CD14-positive monocyte (primary cell): ENCODE measurements around the gene TSEN34. TPM values are rescaled to one million over a fixed set of nuclear protein-coding genes. Genes with fewer than 3 reads are reported as not detected.
"Not testable (repeated sequence)": the region's sequence is repeated elsewhere in the genome, so short reads cannot be mapped to it uniquely, and the experiment has no call there.

Experiments
- DNase-seq, 3 donors: peaks; one replicate each; pipeline ENCODE4 v3.0.0-alpha.2; 2011 to 2022
- H2AFZ ChIP-seq: 2 replicates; pipeline ENCODE4 v1.6.0; 2012; ENCODE audit warnings: mild to moderate bottlenecking, low read depth, low read length, inconsistent platforms; ENCODE audit not compliant: insufficient read depth, poor library complexity, severe bottlenecking
- H3K27ac ChIP-seq, 2 donors: 1 replicate in 1 of 2; 2 replicates in 1 of 2; pipeline ENCODE4 v1.5.1; 2012 to 2013; ENCODE audit warnings: low read length in 2 of 2, control low read depth in 1 of 2, inconsistent platforms in 1 of 2, low read depth in 1 of 2, mild to moderate bottlenecking in 1 of 2
- H3K27me3 ChIP-seq, 2 donors: one replicate each; pipeline versions ENCODE4 v1.6.0 to v1.6.1; 2011 to 2013; ENCODE audit warnings: low read length in 2 of 2; ENCODE audit not compliant: control insufficient read depth in 2 of 2, insufficient read depth in 2 of 2
- H3K36me3 ChIP-seq, 2 donors: replicated peaks in 1 of 2; 1 replicate in 1 of 2; 2 replicates in 1 of 2; pipeline versions ENCODE4 v1.5.1 to v1.6.1; 2012 to 2013; ENCODE audit warnings: low read length in 2 of 2, control low read depth in 1 of 2, inconsistent platforms in 1 of 2, mild to moderate bottlenecking in 1 of 2; ENCODE audit not compliant: insufficient read depth in 2 of 2, control insufficient read depth in 1 of 2
- H3K4me1 ChIP-seq, 2 donors: 1 replicate in 1 of 2; 2 replicates in 1 of 2; pipeline versions ENCODE4 v1.5.1 to v1.6.1; 2012 to 2013; ENCODE audit warnings: low read length in 2 of 2, control low read depth in 1 of 2, inconsistent platforms in 1 of 2, mild to moderate bottlenecking in 1 of 2, moderate library complexity in 1 of 2; ENCODE audit not compliant: insufficient read depth in 2 of 2, control insufficient read depth in 1 of 2
- H3K4me2 ChIP-seq: replicated peaks from 2 replicates; pipeline ENCODE3; 2012; ENCODE audit warnings: low read length, moderate library complexity, mild to moderate bottlenecking; ENCODE audit not compliant: poor library complexity, severe bottlenecking; ENCODE audit errors: extremely low read depth
- H3K4me3 ChIP-seq, 3 experiments: fragments of 200-600 bp in 1 of 3; sonication (generic) in 1 of 3; replicated peaks in 1 of 3; 1 replicate in 2 of 3; 2 replicates in 1 of 3; pipeline ENCODE4 v1.5.1; 2011 to 2013; ENCODE audit warnings: low read length in 3 of 3, mild to moderate bottlenecking in 3 of 3, control low read depth in 2 of 3, low read depth in 2 of 3, inconsistent platforms in 1 of 3, moderate library complexity in 1 of 3
- H3K79me2 ChIP-seq: 2 replicates; pipeline ENCODE4 v1.6.0; 2012; ENCODE audit warnings: mild to moderate bottlenecking, control low read depth, inconsistent platforms, low read length, moderate library complexity; ENCODE audit not compliant: insufficient read depth
- H3K9ac ChIP-seq: 2 replicates; pipeline ENCODE4 v1.6.0; 2017; ENCODE audit warnings: low read length, mild to moderate bottlenecking; ENCODE audit not compliant: insufficient read depth, poor library complexity, severe bottlenecking
- H3K9me3 ChIP-seq, 2 donors: replicated peaks in 1 of 2; 1 replicate in 1 of 2; 2 replicates in 1 of 2; pipeline versions ENCODE4 v1.5.1 to v1.6.1; 2012 to 2013; ENCODE audit warnings: low read length in 2 of 2, control low read depth in 1 of 2; ENCODE audit not compliant: control insufficient read depth in 1 of 2, insufficient read depth in 1 of 2
- H4K20me1 ChIP-seq: 2 replicates; pipeline ENCODE4 v1.6.0; 2012; ENCODE audit warnings: mild to moderate bottlenecking, low read length, control low read depth, moderate library complexity; ENCODE audit not compliant: insufficient read depth
- H3K27ac Mint-ChIP-seq, 7 donors: one replicate each; pipeline ENCODE4 v1.8.0; 2020; ENCODE audit warnings: mild to moderate bottlenecking in 7 of 7, mixed read lengths in 7 of 7, moderate library complexity in 6 of 7, inconsistent platforms in 2 of 7
- H3K27me3 Mint-ChIP-seq, 3 donors: one replicate each; pipeline ENCODE4 v1.8.0; 2021 to 2022; ENCODE audit warnings: low read depth in 3 of 3, mild to moderate bottlenecking in 3 of 3, mixed read lengths in 3 of 3, moderate library complexity in 3 of 3, inconsistent platforms in 1 of 3
- H3K36me3 Mint-ChIP-seq, 2 donors: one replicate each; pipeline ENCODE4 v1.8.0; 2020; ENCODE audit warnings: mixed read lengths in 2 of 2, inconsistent platforms in 1 of 2, mild to moderate bottlenecking in 1 of 2
- H3K4me1 Mint-ChIP-seq: one replicate; pipeline ENCODE4 v1.8.0; 2020; ENCODE audit warnings: mild to moderate bottlenecking, mixed read lengths
- H3K4me3 Mint-ChIP-seq, 2 donors: one replicate each; pipeline ENCODE4 v1.8.0; 2020; ENCODE audit warnings: mild to moderate bottlenecking in 2 of 2, mixed read lengths in 2 of 2, moderate library complexity in 1 of 2
- H3K9me3 Mint-ChIP-seq, 7 donors: one replicate each; pipeline ENCODE4 v1.8.0; 2020 to 2022; ENCODE audit warnings: mixed read lengths in 7 of 7, mild to moderate bottlenecking in 6 of 7, moderate library complexity in 6 of 7, inconsistent platforms in 2 of 7
- CTCF ChIP-seq: fragments of 200-600 bp; IDR thresholded peaks from one replicate; pipeline ENCODE4 v1.8.0; 2022; ENCODE audit warnings: antibody characterized with exemption, mild to moderate bottlenecking
- WGBS: methylation state at CpG from one replicate; pipeline ENCODE4 v1.1.5; 2013; ENCODE audit warnings: missing lambda C conversion rate; ENCODE audit not compliant: insufficient coverage; 5-methylcytosine and 5-hydroxymethylcytosine counted together
- intact Hi-C, 2 donors: fragments of 100-400 bp; cut with micrococcal nuclease; formaldehyde crosslinking; loops; one replicate each; pipeline versions ENCODE4 v1.15.0 to v1.15.1; 2023
- polyA plus RNA-seq, 3 donors: library from polyadenylated mRNA; depleted of rRNA in 1 of 3; unstranded in 2 of 3; stranded (reverse) in 1 of 3; fragments of 300-500 nt in 2 of 3; fragments of >200 nt in 1 of 3; fragmentation: Illumina TruSeq in 2 of 3; gene quantifications; 1 replicate in 2 of 3; 2 replicates in 1 of 3; pipeline ENCODE4 v1.2.3, GENCODE V29; 2012 to 2021

The TSEN34 gene
- polyA plus RNA-seq, 3 donors = 59.3 to 125 (median 109) TPM

GRCh38 chr19:54206831-54207177, 15.7 kb downstream of the TSEN34 start:
- DNase-seq = no peak

DNA sequence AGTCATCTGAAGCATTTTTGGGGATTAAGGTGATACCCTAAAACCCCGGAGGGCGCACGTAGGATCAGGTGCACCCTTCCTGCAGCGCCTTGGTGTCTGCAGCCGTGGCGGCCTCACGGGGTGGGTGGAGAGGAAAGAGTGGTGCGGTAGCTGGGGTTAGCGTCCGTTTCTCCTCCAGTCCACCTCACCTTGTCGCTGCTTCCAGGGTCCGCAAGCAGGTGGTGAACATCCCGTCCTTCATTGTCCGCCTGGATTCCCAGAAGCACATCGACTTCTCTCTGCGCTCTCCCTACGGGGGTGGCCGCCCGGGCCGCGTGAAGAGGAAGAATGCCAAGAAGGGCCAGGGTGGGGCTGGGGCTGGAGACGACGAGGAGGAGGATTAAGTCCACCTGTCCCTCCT, 16.1 kb downstream of the TSEN34 start:
- Mint-ChIP-seq H3K36me3 (peaks cover 74 to 78% of the 10 kb centered on the region in 2 donors), H3K4me3 (peak overlapping the region; percentile 100), H3K27ac (peak overlapping the region; percentile 99 to 100 (median 100)), H3K4me1 (peaks cover 96% of the 10 kb centered on the region)
- Histone ChIP-seq H3K36me3 (peaks cover 54 to 55% of the 10 kb centered on the region in 2 donors), H3K27ac (peak overlapping the region; percentile 97 to 100), H3K9ac (peak overlapping the region; percentile 80), H4K20me1 (peaks cover 43% of the 10 kb centered on the region), H3K4me2 (peak overlapping the region; percentile 99), H3K4me3 (peak overlapping the region; percentile 26 to 99 (median 30)), H3K79me2 (peaks cover 83% of the 10 kb centered on the region), H3K4me1 (peaks cover 95 to 97% of the 10 kb centered on the region in 2 donors)
- 0% methylated on average over 1 of the region's 23 CpGs for WGBS
- peak in 1 of 3 donors; percentile 15 for DNase-seq
- not testable (repeated sequence) for H3K9me3 ChIP-seq, H3K27me3 ChIP-seq, H3K9me3 Mint-ChIP-seq, H2AFZ ChIP-seq, H3K27me3 Mint-ChIP-seq
- intact Hi-C loops = loop anchor here in 1 of 2 donors (5.0 kb wide), 1 partner anchor 165 kb away; no protein-coding TSS in a partner anchor

More at GRCh38 chr19:54206831-54207177, 15.7 kb downstream of the TSEN34 start:
- peaks cover 0 to 4% (median 0%) of the 10 kb centered on the region in 7 donors for H3K9me3 Mint-ChIP-seq
- peak overlapping the region; percentile 97 to 100 for H3K27ac ChIP-seq
- 57% methylated on average over 11 of the region's 13 CpGs for WGBS
- H3K27me3 Mint-ChIP-seq = peaks cover 0 to 9% (median 2%) of the 10 kb centered on the region in 3 donors
- peak overlapping the region; percentile 80 for H3K9ac ChIP-seq
- H3K4me1 ChIP-seq = peaks cover 97% of the 10 kb centered on the region in 2 donors
- peaks cover 93% of the 10 kb centered on the region for H3K4me1 Mint-ChIP-seq
- H3K4me3 Mint-ChIP-seq = peak overlapping the region; percentile 100
- peaks cover 58 to 59% of the 10 kb centered on the region in 2 donors for H3K36me3 ChIP-seq
- peak overlapping the region; percentile 99 for H3K4me2 ChIP-seq
- no peaks in the 10 kb centered on the region for H3K9me3 ChIP-seq
- intact Hi-C loops = loop anchor here in 1 of 2 donors (5.0 kb wide), 1 partner anchor 165 kb away; no protein-coding TSS in a partner anchor
- H2AFZ ChIP-seq = no peak overlapping the region
- H3K79me2 ChIP-seq = peaks cover 83% of the 10 kb centered on the region
- peaks cover 47% of the 10 kb centered on the region for H4K20me1 ChIP-seq
- H3K36me3 Mint-ChIP-seq = peaks cover 76 to 78% of the 10 kb centered on the region in 2 donors
- H3K27me3 ChIP-seq = no peaks in the 10 kb centered on the region
- peak overlapping the region; percentile 99 to 100 (median 100) for H3K27ac Mint-ChIP-seq
- H3K4me3 ChIP-seq = peak overlapping the region; percentile 26 to 99 (median 30)
- no peak for TF ChIP-seq CTCF
